Tibial artery (tissue), 4 donors: ENCODE measurements around the gene CDA.

Source experiments
- DNase-seq, 2 donors: peaks; one replicate each; pipeline ENCODE4 v3.0.0-alpha.2; 2019
- H3K27ac ChIP-seq, 2 donors: fragments of 200-600 bp; sonication (generic) in 1 of 2; 1 replicate in 1 of 2; 2 replicates in 1 of 2; pipeline ENCODE4 v1.5.1; 2018 to 2019; ENCODE audit warnings: mild to moderate bottlenecking in 1 of 2
- H3K27me3 ChIP-seq, 2 donors: fragments of 200-600 bp; sonication (generic) in 1 of 2; one replicate each; pipeline versions ENCODE4 v1.5.1 to v1.6.0; 2016 to 2019
- H3K36me3 ChIP-seq, 3 donors: fragments of 200-600 bp; sonication (generic) in 2 of 3; one replicate each; pipeline ENCODE4 v1.5.1; 2016 to 2019; ENCODE audit warnings: mild to moderate bottlenecking in 2 of 3
- H3K4me1 ChIP-seq, 4 donors: fragments of 200-600 bp; sonication (generic) in 2 of 4; 1 replicate in 3 of 4; 2 replicates in 1 of 4; pipeline ENCODE4 v1.5.1; 2016 to 2019
- H3K4me3 ChIP-seq, 2 donors: fragments of 200-600 bp; sonication (generic) in 1 of 2; 1 replicate in 1 of 2; 2 replicates in 1 of 2; pipeline ENCODE4 v1.5.1; 2018 to 2019; ENCODE audit warnings: mild to moderate bottlenecking in 2 of 2
- H3K9me3 ChIP-seq, 3 donors: fragments of 200-600 bp; sonication (generic) in 1 of 3; one replicate each; pipeline ENCODE4 v1.5.1; 2016 to 2019
- intact Hi-C: fragments of 100-400 bp; cut with DNase I; formaldehyde crosslinking; loops from one replicate; pipeline ENCODE4 v1.15.0; 2023; ENCODE audit warnings: low total_unique reads
- TF ChIP-seq, protein P1 (sequence below), 2 experiments: fragments of 200-600 bp in 1 of 2; fragments of 450-650 bp in 1 of 2; IDR thresholded peaks; one replicate each; pipeline ENCODE4 v1.5.1; 2017 to 2019; ENCODE audit warnings: antibody characterized with exemption in 2 of 2, mild to moderate bottlenecking in 1 of 2, moderate library complexity in 1 of 2

The CDA gene

DNA sequence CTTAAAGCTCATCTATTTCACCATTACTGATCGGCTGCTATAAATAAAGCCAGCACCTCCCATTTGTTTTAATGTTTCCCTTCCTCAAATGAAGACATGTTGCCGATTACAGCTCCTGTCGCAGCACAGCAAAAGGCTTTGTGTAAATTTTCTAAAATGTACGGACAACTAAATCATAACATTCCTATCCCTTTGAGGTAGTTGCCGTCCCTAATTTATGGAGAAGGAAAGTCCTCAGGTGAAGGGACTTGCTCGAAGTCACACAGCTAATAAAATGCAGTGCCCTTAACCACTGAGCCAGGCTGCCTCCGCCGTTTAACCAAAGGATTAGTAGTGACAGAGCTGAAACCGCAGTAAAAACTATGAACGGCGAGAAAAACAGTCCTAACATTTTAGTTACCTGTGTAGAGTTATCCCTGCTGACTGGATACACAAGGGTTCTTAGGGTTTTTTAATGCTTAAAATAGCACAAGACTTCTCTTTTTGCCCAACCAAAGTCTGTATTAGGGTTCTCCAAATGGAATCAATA, 45.2 kb downstream of the CDA start:
- TF ChIP-seq, protein P1, sequence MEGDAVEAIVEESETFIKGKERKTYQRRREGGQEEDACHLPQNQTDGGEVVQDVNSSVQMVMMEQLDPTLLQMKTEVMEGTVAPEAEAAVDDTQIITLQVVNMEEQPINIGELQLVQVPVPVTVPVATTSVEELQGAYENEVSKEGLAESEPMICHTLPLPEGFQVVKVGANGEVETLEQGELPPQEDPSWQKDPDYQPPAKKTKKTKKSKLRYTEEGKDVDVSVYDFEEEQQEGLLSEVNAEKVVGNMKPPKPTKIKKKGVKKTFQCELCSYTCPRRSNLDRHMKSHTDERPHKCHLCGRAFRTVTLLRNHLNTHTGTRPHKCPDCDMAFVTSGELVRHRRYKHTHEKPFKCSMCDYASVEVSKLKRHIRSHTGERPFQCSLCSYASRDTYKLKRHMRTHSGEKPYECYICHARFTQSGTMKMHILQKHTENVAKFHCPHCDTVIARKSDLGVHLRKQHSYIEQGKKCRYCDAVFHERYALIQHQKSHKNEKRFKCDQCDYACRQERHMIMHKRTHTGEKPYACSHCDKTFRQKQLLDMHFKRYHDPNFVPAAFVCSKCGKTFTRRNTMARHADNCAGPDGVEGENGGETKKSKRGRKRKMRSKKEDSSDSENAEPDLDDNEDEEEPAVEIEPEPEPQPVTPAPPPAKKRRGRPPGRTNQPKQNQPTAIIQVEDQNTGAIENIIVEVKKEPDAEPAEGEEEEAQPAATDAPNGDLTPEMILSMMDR (IDR thresholded peaks at IDR 0.05), result no peak
- H3K36me3 ChIP-seq, result peaks cover 17 to 28% (median 27%) of the 10 kb centered on the region in 3 donors
- peaks cover 0 to 25% (median 15%) of the 10 kb centered on the region in 4 donors for H3K4me1 ChIP-seq
- no peak for DNase-seq
- peaks cover 0 to 7% of the 10 kb centered on the region in 2 donors for H3K27me3 ChIP-seq
- no peaks in the 10 kb centered on the region for H3K9me3 ChIP-seq
- intact Hi-C loops, result no loop called here
- peak overlapping the region; percentile 86 to 100 for H3K4me3 ChIP-seq
- peak overlapping the region; percentile 96 for H3K27ac ChIP-seq

DNA sequence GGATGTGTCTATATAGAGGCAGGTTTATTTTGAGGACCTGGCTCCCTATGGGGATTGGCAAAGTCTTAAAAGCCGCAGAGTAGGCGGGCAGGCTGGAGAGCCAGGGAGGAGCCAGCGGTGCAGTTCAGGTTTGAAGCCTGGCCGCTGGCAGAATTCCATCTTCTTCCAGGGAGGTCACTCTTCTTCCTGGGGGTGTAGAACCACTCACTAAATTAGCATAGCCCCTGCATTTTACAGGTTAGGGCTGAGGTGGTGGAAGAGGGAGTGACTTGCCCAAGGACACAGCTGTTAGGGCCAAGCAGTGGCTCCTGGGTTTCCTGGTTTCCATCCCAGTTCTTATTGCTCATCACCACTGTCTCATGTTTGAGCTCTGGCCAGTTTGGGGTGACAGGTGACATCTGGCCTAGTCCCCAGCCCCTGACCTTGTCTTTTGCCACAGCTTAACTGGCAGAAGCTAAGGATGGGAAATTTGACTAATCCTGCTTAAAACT, 45.7 kb downstream of the CDA start:
- intact Hi-C loops, result no loop called here
- peaks cover 0 to 7% of the 10 kb centered on the region in 2 donors for H3K27me3 ChIP-seq
- peaks cover 20 to 33% (median 32%) of the 10 kb centered on the region in 3 donors for H3K36me3 ChIP-seq
- H3K9me3 ChIP-seq, result no peaks in the 10 kb centered on the region
- TF ChIP-seq, protein P1 (IDR thresholded peaks at IDR 0.05), result no peak
- H3K4me1 ChIP-seq, result peaks cover 0 to 25% (median 15%) of the 10 kb centered on the region in 4 donors
- H3K27ac ChIP-seq, result peak overlapping the region; percentile 96
- DNase-seq, result no peak
- peak overlapping the region; percentile 86 to 100 for H3K4me3 ChIP-seq

DNA sequence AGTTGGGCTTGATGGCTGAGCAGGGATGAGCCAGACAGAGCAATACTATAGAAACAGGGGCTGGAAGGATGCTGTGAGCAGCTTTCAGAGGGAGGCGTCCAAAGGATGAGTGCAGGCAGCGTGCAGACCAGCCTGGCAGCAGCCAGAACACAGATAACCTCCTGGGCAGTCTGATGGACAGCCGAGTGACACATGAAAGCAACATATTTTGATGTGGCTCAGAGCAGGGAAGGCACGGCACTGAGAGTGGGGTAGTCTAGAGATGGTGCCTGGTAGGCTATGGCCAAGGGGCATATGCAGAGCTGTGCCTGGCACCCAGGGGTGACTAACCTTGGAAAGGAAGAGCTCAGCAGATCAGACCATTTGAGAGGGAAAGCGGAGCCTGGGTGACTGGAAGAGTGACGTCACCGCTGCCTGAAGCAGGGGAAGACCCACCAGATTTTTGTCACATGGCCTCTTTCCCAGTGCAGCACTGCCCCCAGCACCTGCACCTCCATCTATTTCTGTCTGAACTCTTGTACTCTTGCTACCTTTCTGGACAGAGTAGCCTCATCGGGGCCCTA, 48.0 kb downstream of the CDA start:
- peaks cover 0 to 25% (median 15%) of the 10 kb centered on the region in 4 donors for H3K4me1 ChIP-seq
- no peak overlapping the region for H3K27ac ChIP-seq
- TF ChIP-seq, protein P1 (IDR thresholded peaks at IDR 0.05), result no peak
- no peaks in the 10 kb centered on the region for H3K9me3 ChIP-seq
- intact Hi-C loops, result no loop called here
- no peak overlapping the region for H3K4me3 ChIP-seq
- no peak for DNase-seq
- peaks cover 29 to 56% (median 52%) of the 10 kb centered on the region in 3 donors for H3K36me3 ChIP-seq
- no peaks in the 10 kb centered on the region for H3K27me3 ChIP-seq

DNA sequence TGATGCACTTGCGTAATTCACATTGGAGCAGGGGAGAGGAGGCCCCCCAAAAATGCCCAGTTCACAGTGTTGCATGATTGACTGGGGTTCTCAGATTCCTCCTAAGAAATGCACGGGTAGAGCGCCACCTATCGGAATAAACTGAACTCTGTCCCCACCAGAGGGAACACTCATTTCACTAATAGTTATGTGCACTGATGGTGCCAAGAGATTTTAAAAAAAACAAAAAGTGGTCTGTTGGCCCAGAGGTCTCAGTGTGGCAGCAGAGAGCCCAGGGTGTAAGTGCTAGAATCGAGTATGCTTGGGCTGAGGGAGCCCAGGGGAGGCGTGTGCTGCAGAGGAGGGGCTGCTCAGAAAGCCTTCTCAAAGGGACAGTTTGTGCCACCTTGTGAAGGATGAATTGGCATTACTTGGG, 51.3 kb downstream of the CDA start:
- Histone ChIP-seq H3K9me3 (no peaks in the 10 kb centered on the region), H3K36me3 (peaks cover 61 to 89% (median 84%) of the 10 kb centered on the region in 3 donors), H3K27ac (no peak overlapping the region), H3K27me3 (no peaks in the 10 kb centered on the region), H3K4me3 (no peak overlapping the region), H3K4me1 (peaks cover 0 to 9% (median 5%) of the 10 kb centered on the region in 4 donors)
- peak in 1 of 2 donors; percentile 49 for DNase-seq
- TF ChIP-seq, protein P1 (IDR thresholded peaks at IDR 0.05), result peak; percentile 57 to 68
- intact Hi-C loops, result no loop called here

DNA sequence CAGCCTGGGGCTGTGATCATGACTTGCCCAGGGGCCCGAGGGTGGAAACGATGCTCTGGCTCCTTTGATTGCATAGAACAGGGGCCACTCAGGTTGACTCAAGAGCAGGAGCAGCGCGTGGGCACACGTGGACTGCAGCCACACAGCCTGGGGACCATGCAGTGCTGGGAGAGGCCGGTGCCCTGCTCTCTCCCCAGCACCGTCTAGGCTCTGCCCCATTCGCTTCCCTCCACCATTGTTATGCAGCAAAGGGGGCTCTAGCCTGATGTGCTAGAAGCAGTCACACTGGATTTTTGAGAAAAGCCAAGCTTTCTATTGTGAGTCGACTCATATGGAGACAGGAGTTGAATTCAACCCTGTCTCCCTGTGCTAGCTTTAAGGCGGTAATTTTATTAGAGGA, 53.1 kb downstream of the CDA start:
- peaks cover 0 to under 1% (median 0%) of the 10 kb centered on the region in 4 donors for H3K4me1 ChIP-seq
- H3K27ac ChIP-seq, result no peak overlapping the region
- no peaks in the 10 kb centered on the region for H3K9me3 ChIP-seq
- peaks cover 75 to 98% (median 89%) of the 10 kb centered on the region in 3 donors for H3K36me3 ChIP-seq
- TF ChIP-seq, protein P1 (IDR thresholded peaks at IDR 0.05), result no peak
- intact Hi-C loops, result no loop called here
- H3K27me3 ChIP-seq, result no peaks in the 10 kb centered on the region
- H3K4me3 ChIP-seq, result no peak overlapping the region
- no peak for DNase-seq
